GM19467 (cell line): ENCODE data around the gene EYA2.

Source experiments
- ATAC-seq: cut with Tn5 transposase; IDR thresholded peaks from one replicate; pipeline ENCODE4 v1.9.1; 2021; ENCODE audit warnings: mild to moderate bottlenecking, moderate library complexity; ENCODE audit not compliant: unreplicated experiment

Gene EYA2

GRCh38 chr20:46975976-46976375 lies 81.3 kb downstream of the EYA2 start:
- ATAC-seq = no peak

- no peak for ATAC-seq
Observed at GRCh38 chr20:46977204-46977603, 82.6 kb downstream of the EYA2 start.

- ATAC-seq = no peak
Observed at GRCh38 chr20:46977909-46978588, 83.4 kb downstream of the EYA2 start.

- no peak for ATAC-seq
Observed at GRCh38 chr20:46978951-46979491, 84.4 kb downstream of the EYA2 start.

GRCh38 chr20:46979603-46980241 lies 85.1 kb downstream of the EYA2 start:
- ATAC-seq = no peak

- no peak for ATAC-seq
Observed at GRCh38 chr20:46981184-46981583, 86.5 kb downstream of the EYA2 start.

GRCh38 chr20:46983466-46983865 lies 88.8 kb downstream of the EYA2 start:
- no peak for ATAC-seq

- no peak for ATAC-seq
Observed at GRCh38 chr20:46984405-46984804, 89.8 kb downstream of the EYA2 start.

- no peak for ATAC-seq
Observed at GRCh38 chr20:46985250-46985649, 90.6 kb downstream of the EYA2 start.

GRCh38 chr20:46985671-46986070 lies 91.0 kb downstream of the EYA2 start:
- ATAC-seq = no peak

- no peak for ATAC-seq
Observed at GRCh38 chr20:46987001-46987400, 92.4 kb downstream of the EYA2 start.

GRCh38 chr20:46990017-46990595 lies 95.5 kb downstream of the EYA2 start:
- no peak for ATAC-seq

GRCh38 chr20:46990596-46991104 lies 96.0 kb downstream of the EYA2 start:
- no peak for ATAC-seq

- no peak for ATAC-seq
Observed at GRCh38 chr20:46991168-46991567, 96.5 kb downstream of the EYA2 start.

- no peak for ATAC-seq
Observed at GRCh38 chr20:46991880-46992639, 97.4 kb downstream of the EYA2 start.

GRCh38 chr20:46992640-46993035 lies 98.0 kb downstream of the EYA2 start:
- ATAC-seq = no peak

GRCh38 chr20:46993465-46994095 lies 98.9 kb downstream of the EYA2 start:
- ATAC-seq = no peak

- ATAC-seq = peak; percentile 97
Observed at GRCh38 chr20:46994341-46994740, 99.7 kb downstream of the EYA2 start.

GRCh38 chr20:46995561-46996142 lies 101.0 kb downstream of the EYA2 start:
- no peak for ATAC-seq

- ATAC-seq = no peak
Observed at GRCh38 chr20:46997187-46997586, 102.5 kb downstream of the EYA2 start.
